ENCODE measurements around the gene CMTM8.
A peak's percentile ranks its signal among the peaks of the same experiment; 100 is the strongest.

CMTM8 gene

DNA sequence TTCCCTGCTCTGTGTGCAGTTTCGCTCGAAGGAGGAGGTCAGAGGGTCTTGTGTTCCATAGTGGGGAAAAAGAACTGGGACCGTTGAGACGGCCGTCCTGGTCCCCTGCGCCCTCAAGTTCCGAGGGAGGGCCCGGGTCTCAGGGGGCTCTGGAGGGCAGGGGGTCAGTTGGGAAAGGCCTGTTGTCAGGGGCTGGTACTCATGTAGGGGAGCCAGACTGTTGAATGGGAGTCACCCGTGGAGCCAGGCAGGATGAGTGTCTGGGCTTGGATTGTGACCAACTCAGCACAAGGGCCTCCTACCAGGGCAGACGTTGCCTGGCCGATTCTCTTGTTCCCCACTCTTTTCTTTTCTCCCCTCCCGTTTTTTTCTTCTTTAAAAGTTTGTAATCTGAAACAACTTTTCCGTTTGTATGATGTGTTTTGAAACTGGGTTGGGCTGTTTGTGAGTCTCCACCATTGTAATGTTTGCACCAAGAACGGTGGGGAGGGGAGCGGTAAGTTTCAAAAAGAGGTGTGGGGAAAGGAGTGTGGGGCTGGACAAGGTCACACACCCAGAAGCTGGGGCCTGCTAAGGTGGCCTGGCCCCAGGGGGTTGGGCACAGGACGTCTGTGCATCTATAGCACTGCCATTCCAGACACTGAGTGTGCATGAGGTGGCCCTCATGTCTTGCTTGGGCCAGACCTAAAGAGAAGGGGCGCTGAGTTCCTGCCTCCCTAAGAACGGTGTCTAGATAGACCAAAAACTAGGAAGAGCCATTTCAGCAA is 154.2 kb downstream of the CMTM8 start:
- no peak for DNase-seq (ENCODE audit: low spot score)
- no peak overlapping the region for H3K27ac ChIP-seq (replicated peaks; ENCODE audit: low read length)

DNA sequence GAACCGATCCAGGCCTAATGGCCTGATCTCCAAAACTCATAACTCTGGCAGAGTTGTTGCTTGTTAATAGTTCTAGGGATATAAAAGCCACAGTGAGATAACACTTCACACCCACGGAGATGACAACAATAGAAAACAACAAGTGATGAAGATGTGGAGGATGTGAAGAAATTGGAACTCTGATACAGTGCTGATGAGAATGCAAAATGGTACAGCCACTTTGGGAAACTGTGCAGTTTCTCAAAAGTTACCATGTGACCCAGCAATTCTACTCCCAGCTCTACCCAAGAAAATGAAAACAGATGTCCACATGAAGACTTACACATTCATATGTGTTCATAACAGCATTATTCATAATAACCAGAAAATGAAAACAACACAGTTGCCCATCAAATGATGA is 157.0 kb downstream of the CMTM8 start:
- DNase-seq (ENCODE audit: low spot score) = no peak

More for the DNA sequence above, 154.2 kb downstream of the CMTM8 start:
- Histone ChIP-seq H2BK5ac (ENCODE audit: low read length) (no peak overlapping the region), H3K79me1 (ENCODE audit: low read depth, low read length) (no peaks in the 10 kb centered on the region), H2AK5ac (ENCODE audit: low read depth, low read length) (peak overlapping the region; percentile 4), H3K14ac (ENCODE audit: low read length) (peak overlapping the region; percentile 65), H3K23ac (ENCODE audit: low read depth, low read length, poor library complexity) (peak overlapping the region; percentile 37), H2BK12ac (ENCODE audit: low read length) (no peak overlapping the region), H3K9ac (ENCODE audit: low read depth, low read length, poor library complexity) (peak overlapping the region; percentile 96), H4K8ac (ENCODE audit: low read depth, low read length) (no peak overlapping the region), H3K36me3 (replicated peaks in 1 of 2; ENCODE audit: control insufficient read depth in 2 of 2, insufficient read depth in 2 of 2, low read length in 2 of 2) (peaks cover 0 to 8% of the 10 kb centered on the region in 2 donors), H2BK15ac (ENCODE audit: low read length) (peak overlapping the region; percentile 31), H3K9me3 (replicated peaks in 1 of 2; ENCODE audit: control insufficient read depth in 2 of 2, insufficient read depth in 1 of 2, low read depth in 1 of 2, low read length in 2 of 2) (no peaks in the 10 kb centered on the region), H3K18ac (ENCODE audit: low read length) (peak overlapping the region; percentile 95), H3K4me1 (ENCODE audit: control insufficient read depth in 2 of 2, insufficient read depth in 1 of 2, low read depth in 1 of 2, low read length in 2 of 2) (peaks cover 3 to 6% of the 10 kb centered on the region in 2 donors), H3K4me2 (ENCODE audit: insufficient read depth, low read length, poor library complexity, severe bottlenecking) (peak overlapping the region; percentile 89), H4K91ac (ENCODE audit: low read depth, low read length, poor library complexity) (no peak overlapping the region), H2AFZ (ENCODE audit: low read length) (peak overlapping the region; percentile 90), H2BK120ac (ENCODE audit: low read depth, low read length) (no peak overlapping the region), H3K4me3 (ENCODE audit: low read length in 2 of 2) (peak overlapping the region; percentile 67 to 94), H3K4ac (ENCODE audit: low read length) (no peak overlapping the region), H3K27me3 (ENCODE audit: control insufficient read depth in 3 of 3, insufficient read depth in 3 of 3, low read depth in 1 of 3, low read length in 3 of 3) (peaks cover 0 to 2% (median 0%) of the 10 kb centered on the region in 3 experiments)
- no CpG with 5 or more reads among the region's 18 CpGs for WGBS, 2 donors (ENCODE audit: extremely low coverage in 2 of 2, insufficient read length in 2 of 2, insufficient replicate concordance in 1 of 2)

DNA sequence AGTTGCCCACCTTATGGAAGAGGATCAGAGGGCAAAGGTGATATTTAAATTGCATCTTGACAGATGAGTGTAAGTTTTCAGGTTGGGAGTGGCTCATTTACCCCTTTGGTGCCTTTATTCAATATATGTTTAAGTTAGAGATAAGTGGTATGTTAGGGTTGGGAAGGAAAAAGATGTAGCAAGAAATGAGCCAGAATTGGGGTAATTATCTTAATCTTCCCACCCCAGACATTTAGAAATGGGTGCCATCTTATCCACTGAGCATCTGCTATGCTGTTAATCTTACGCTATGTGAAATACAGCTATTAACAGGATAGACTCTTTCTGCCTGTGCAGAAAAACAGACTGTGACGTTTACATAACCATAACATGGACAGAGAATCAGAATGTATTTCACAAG is 159.5 kb downstream of the CMTM8 start:
- no peak overlapping the region for H3K4ac ChIP-seq (ENCODE audit: low read length)
- WGBS, 2 donors (ENCODE audit: extremely low coverage in 2 of 2, insufficient read length in 2 of 2, insufficient replicate concordance in 1 of 2) = no CpG with 5 or more reads among the region's 2 CpGs

More for the DNA sequence above, 157.0 kb downstream of the CMTM8 start:
- Histone ChIP-seq H3K9ac (ENCODE audit: low read depth, low read length, poor library complexity) (no peak overlapping the region), H3K14ac (ENCODE audit: low read length) (no peak overlapping the region), H3K27ac (replicated peaks; ENCODE audit: low read length) (no peak overlapping the region), H4K8ac (ENCODE audit: low read depth, low read length) (no peak overlapping the region), H2AFZ (ENCODE audit: low read length) (no peak overlapping the region), H4K91ac (ENCODE audit: low read depth, low read length, poor library complexity) (no peak overlapping the region), H3K9me3 (replicated peaks in 1 of 2; ENCODE audit: control insufficient read depth in 2 of 2, insufficient read depth in 1 of 2, low read depth in 1 of 2, low read length in 2 of 2) (no peaks in the 10 kb centered on the region), H3K4me2 (ENCODE audit: insufficient read depth, low read length, poor library complexity, severe bottlenecking) (no peak overlapping the region), H2BK5ac (ENCODE audit: low read length) (no peak overlapping the region), H3K4me1 (ENCODE audit: control insufficient read depth in 2 of 2, insufficient read depth in 1 of 2, low read depth in 1 of 2, low read length in 2 of 2) (peaks cover 6 to 11% of the 10 kb centered on the region in 2 donors), H3K79me1 (ENCODE audit: low read depth, low read length) (no peaks in the 10 kb centered on the region), H3K23ac (ENCODE audit: low read depth, low read length, poor library complexity) (no peak overlapping the region), H3K4me3 (ENCODE audit: low read length in 2 of 2) (no peak overlapping the region), H3K27me3 (ENCODE audit: control insufficient read depth in 3 of 3, insufficient read depth in 3 of 3, low read depth in 1 of 3, low read length in 3 of 3) (peaks cover 0 to 3% (median 0%) of the 10 kb centered on the region in 3 experiments), H3K36me3 (replicated peaks in 1 of 2; ENCODE audit: control insufficient read depth in 2 of 2, insufficient read depth in 2 of 2, low read length in 2 of 2) (peaks cover 0 to 8% of the 10 kb centered on the region in 2 donors), H2BK15ac (ENCODE audit: low read length) (no peak overlapping the region), H2AK5ac (ENCODE audit: low read depth, low read length) (no peak overlapping the region), H2BK12ac (ENCODE audit: low read length) (no peak overlapping the region), H3K18ac (ENCODE audit: low read length) (no peak overlapping the region), H2BK120ac (ENCODE audit: low read depth, low read length) (no peak overlapping the region), H3K4ac (ENCODE audit: low read length) (no peak overlapping the region)
- no CpG with 5 or more reads among the region's 2 CpGs for WGBS, 2 donors (ENCODE audit: extremely low coverage in 2 of 2, insufficient read length in 2 of 2, insufficient replicate concordance in 1 of 2)

DNA sequence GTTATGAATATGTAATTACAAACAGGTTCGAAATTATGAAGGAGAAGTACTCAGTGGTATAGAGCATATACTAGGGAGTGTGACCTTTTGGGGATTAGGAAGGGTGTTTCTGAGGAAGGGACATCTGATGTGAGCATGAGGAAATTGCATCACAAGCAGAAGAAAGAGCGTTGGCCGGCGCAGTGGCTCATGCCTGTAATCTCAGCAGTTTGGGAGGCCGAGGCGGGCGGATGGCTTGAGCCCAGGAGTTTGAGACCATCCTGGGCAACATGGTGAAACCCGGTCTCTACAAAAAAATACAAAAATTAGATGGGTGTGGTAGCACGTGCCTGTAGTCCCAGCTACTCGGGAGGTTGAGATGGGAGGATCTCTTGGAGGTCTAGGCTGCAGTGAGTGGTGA is 160.1 kb downstream of the CMTM8 start:
- DNase-seq (ENCODE audit: low spot score) = no peak
- no peak overlapping the region for H2BK5ac ChIP-seq (ENCODE audit: low read length)
- H3K4me2 ChIP-seq (ENCODE audit: insufficient read depth, low read length, poor library complexity, severe bottlenecking) = no peak overlapping the region
- no peak overlapping the region for H3K23ac ChIP-seq (ENCODE audit: low read depth, low read length, poor library complexity)
- H3K9ac ChIP-seq (ENCODE audit: low read depth, low read length, poor library complexity) = no peak overlapping the region
- no peak overlapping the region for H2AFZ ChIP-seq (ENCODE audit: low read length)
- H4K8ac ChIP-seq (ENCODE audit: low read depth, low read length) = no peak overlapping the region
- H3K4me1 ChIP-seq (ENCODE audit: control insufficient read depth in 2 of 2, insufficient read depth in 1 of 2, low read depth in 1 of 2, low read length in 2 of 2) = peaks cover 6 to 14% of the 10 kb centered on the region in 2 donors
- no peak overlapping the region for H4K91ac ChIP-seq (ENCODE audit: low read depth, low read length, poor library complexity)
- H3K4ac ChIP-seq (ENCODE audit: low read length) = no peak overlapping the region
- peaks cover 0 to 8% of the 10 kb centered on the region in 2 donors for H3K36me3 ChIP-seq (replicated peaks in 1 of 2; ENCODE audit: control insufficient read depth in 2 of 2, insufficient read depth in 2 of 2, low read length in 2 of 2)
- H2BK120ac ChIP-seq (ENCODE audit: low read depth, low read length) = no peak overlapping the region
- H2BK12ac ChIP-seq (ENCODE audit: low read length) = no peak overlapping the region
- H3K27ac ChIP-seq (replicated peaks; ENCODE audit: low read length) = no peak overlapping the region
- no peaks in the 10 kb centered on the region for H3K79me1 ChIP-seq (ENCODE audit: low read depth, low read length)
- no peak overlapping the region for H3K14ac ChIP-seq (ENCODE audit: low read length)
- WGBS, 2 donors (ENCODE audit: extremely low coverage in 2 of 2, insufficient read length in 2 of 2, insufficient replicate concordance in 1 of 2) = no CpG with 5 or more reads among the region's 10 CpGs
- H2BK15ac ChIP-seq (ENCODE audit: low read length) = no peak overlapping the region
- no peak overlapping the region for H3K18ac ChIP-seq (ENCODE audit: low read length)
- no peaks in the 10 kb centered on the region for H3K9me3 ChIP-seq (replicated peaks in 1 of 2; ENCODE audit: control insufficient read depth in 2 of 2, insufficient read depth in 1 of 2, low read depth in 1 of 2, low read length in 2 of 2)
- H3K27me3 ChIP-seq (ENCODE audit: control insufficient read depth in 3 of 3, insufficient read depth in 3 of 3, low read depth in 1 of 3, low read length in 3 of 3) = peaks cover 0 to 3% (median 0%) of the 10 kb centered on the region in 3 experiments
- H2AK5ac ChIP-seq (ENCODE audit: low read depth, low read length) = no peak overlapping the region
- H3K4me3 ChIP-seq (ENCODE audit: low read length in 2 of 2) = no peak overlapping the region

More for the DNA sequence above, 159.5 kb downstream of the CMTM8 start:
- Histone ChIP-seq H2AFZ (ENCODE audit: low read length) (no peak overlapping the region), H2BK12ac (ENCODE audit: low read length) (no peak overlapping the region), H3K4me2 (ENCODE audit: insufficient read depth, low read length, poor library complexity, severe bottlenecking) (no peak overlapping the region), H2BK15ac (ENCODE audit: low read length) (no peak overlapping the region), H2BK5ac (ENCODE audit: low read length) (no peak overlapping the region), H3K18ac (ENCODE audit: low read length) (no peak overlapping the region), H2AK5ac (ENCODE audit: low read depth, low read length) (no peak overlapping the region), H3K14ac (ENCODE audit: low read length) (no peak overlapping the region), H3K4me1 (ENCODE audit: control insufficient read depth in 2 of 2, insufficient read depth in 1 of 2, low read depth in 1 of 2, low read length in 2 of 2) (peaks cover 7 to 16% of the 10 kb centered on the region in 2 donors), H4K91ac (ENCODE audit: low read depth, low read length, poor library complexity) (no peak overlapping the region), H2BK120ac (ENCODE audit: low read depth, low read length) (no peak overlapping the region), H3K4me3 (ENCODE audit: low read length in 2 of 2) (no peak overlapping the region), H3K23ac (ENCODE audit: low read depth, low read length, poor library complexity) (no peak overlapping the region), H3K9me3 (replicated peaks in 1 of 2; ENCODE audit: control insufficient read depth in 2 of 2, insufficient read depth in 1 of 2, low read depth in 1 of 2, low read length in 2 of 2) (no peaks in the 10 kb centered on the region), H3K79me1 (ENCODE audit: low read depth, low read length) (no peaks in the 10 kb centered on the region), H3K36me3 (replicated peaks in 1 of 2; ENCODE audit: control insufficient read depth in 2 of 2, insufficient read depth in 2 of 2, low read length in 2 of 2) (peaks cover 0 to 8% of the 10 kb centered on the region in 2 donors), H3K27me3 (ENCODE audit: control insufficient read depth in 3 of 3, insufficient read depth in 3 of 3, low read depth in 1 of 3, low read length in 3 of 3) (peaks cover 0 to 3% (median 0%) of the 10 kb centered on the region in 3 experiments), H4K8ac (ENCODE audit: low read depth, low read length) (no peak overlapping the region), H3K27ac (replicated peaks; ENCODE audit: low read length) (no peak overlapping the region), H3K9ac (ENCODE audit: low read depth, low read length, poor library complexity) (no peak overlapping the region)
- DNase-seq (ENCODE audit: low spot score) = no peak
